ENCODE measurements around the gene DXO. TPM values are rescaled to one million over a fixed set of nuclear protein-coding genes. Genes with fewer than 3 reads are reported as not detected.
A peak's percentile ranks its signal among the peaks of the same experiment; 100 is the strongest.

DXO gene
- total and polyA plus RNA-seq, 8 donors, result 8.2 to 39.7 (median 11.5) TPM

- Histone ChIP-seq H3K4me3 (no peak overlapping the region), H3K4me1 (peaks cover 0 to 6% (median 4%) of the 10 kb centered on the region in 3 donors), H3K27ac (no peak overlapping the region), H3K27me3 (no peaks in the 10 kb centered on the region), H3K9me3 (no peaks in the 10 kb centered on the region), H3K36me3 (peaks cover 0 to 57% (median 7%) of the 10 kb centered on the region in 3 donors)
- no peak for TF ChIP-seq CTCF (IDR thresholded peaks at IDR 0.05)
- FAIRE-seq, result no peak
- intact Hi-C loops (cut with DNase I), result no loop called here
- ATAC-seq, result no peak
- no peak for DNase-seq
- 94 to 97% methylated on average over 19 of the region's 19 CpGs for WGBS, 2 donors
These were observed 8.0 kb downstream of the DXO start for GRCh38 chr6:31963921-31964320.

GRCh38 chr6:31961616-31962015 lies 10.3 kb downstream of the DXO start:
- ATAC-seq (no peak), FAIRE-seq (no peak), DNase-seq (no peak)
- no peak overlapping the region for H3K4me3 ChIP-seq
- H3K4me1 ChIP-seq, result peaks cover 0 to 14% (median 6%) of the 10 kb centered on the region in 3 donors
- no peak overlapping the region for H3K27ac ChIP-seq
- intact Hi-C loops (cut with DNase I), result no loop called here
- H3K27me3 ChIP-seq, result no peaks in the 10 kb centered on the region
- H3K36me3 ChIP-seq, result peaks cover 0 to 41% (median 7%) of the 10 kb centered on the region in 3 donors
- TF ChIP-seq CTCF (IDR thresholded peaks at IDR 0.05), result no peak
- H3K9me3 ChIP-seq, result no peaks in the 10 kb centered on the region
- WGBS, 2 donors, result 92 to 94% methylated on average over 12 of the region's 12 CpGs

GRCh38 chr6:31958741-31959739 lies 12.9 kb downstream of the DXO start, which contains the start of the genes NELFE and SKIC2:
Gene NELFE (minus strand): TSS chr6:31958971. CDS start chr6:31958446, 525 bp downstream.
Gene SKIC2 (plus strand): TSS chr6:31959175. CDS start chr6:31959193, 18 bp downstream.
- no peak for TF ChIP-seq CTCF (IDR thresholded peaks at IDR 0.05)
- peaks cover 0 to 33% (median 8%) of the 10 kb centered on the region in 3 donors for H3K36me3 ChIP-seq
- H3K4me3 ChIP-seq, result peak within 1 kb of the TSS; percentile 79 to 97 (median 92)
- intact Hi-C loops (cut with DNase I), result loop anchor here in 2 of 3 donors (10.0 kb wide), 1 partner anchor 54 kb away; the partner anchor contains the start of gene ZBTB12 (in 2 of the 2)
- H3K27ac ChIP-seq, result peak within 1 kb of the TSS; percentile 66 to 74 (median 68)
- FAIRE-seq, result peak; percentile 91
- H3K27me3 ChIP-seq, result no peaks in the 10 kb centered on the region
- peaks cover 0 to 14% (median 6%) of the 10 kb centered on the region in 3 donors for H3K4me1 ChIP-seq
- WGBS, 2 donors, result 0 to 1% methylated on average over 53 to 59 of the region's 59 CpGs
- H3K9me3 ChIP-seq, result no peaks in the 10 kb centered on the region
- peak; percentile 97 to 100 (median 98) for DNase-seq
- peak; percentile 99 to 100 (median 99) for ATAC-seq

GRCh38 chr6:31958412-31958740 lies 13.6 kb downstream of the DXO start:
- Histone ChIP-seq H3K36me3 (peaks cover 0 to 33% (median 11%) of the 10 kb centered on the region in 3 donors), H3K27ac (peak overlapping the region; percentile 66 to 74 (median 68)), H3K27me3 (no peaks in the 10 kb centered on the region), H3K9me3 (no peaks in the 10 kb centered on the region), H3K4me1 (peaks cover 0 to 14% (median 6%) of the 10 kb centered on the region in 3 donors), H3K4me3 (peak overlapping the region; percentile 79 to 97 (median 92))
- ATAC-seq (peak; percentile 2 to 8 (median 6)), FAIRE-seq (no peak), DNase-seq (no peak)
- intact Hi-C loops (cut with DNase I), result loop anchor here in 2 of 3 donors (10.0 kb wide), 1 partner anchor 54 kb away; the partner anchor contains the start of gene ZBTB12 (in 2 of the 2)
- WGBS, 2 donors, result 6 to 8% methylated on average over 11 of the region's 11 CpGs
- no peak for TF ChIP-seq CTCF (IDR thresholded peaks at IDR 0.05)
